ENCODE data around the gene MAP7D1.

Gene MAP7D1

GRCh38 chr1:36155408-36156328, at the start of gene MAP7D1:
Gene MAP7D1 (plus strand): TSS chr1:36156160. CDS start chr1:36156418, 258 bp downstream.
- peak; percentile 73 to 74 for DNase-seq (ENCODE audit: low read depth in 2 of 2)

GRCh38 chr1:36106269-36106668, 49.7 kb upstream of the MAP7D1 start:
- no peak for DNase-seq (ENCODE audit: low read depth in 2 of 2)

DNA sequence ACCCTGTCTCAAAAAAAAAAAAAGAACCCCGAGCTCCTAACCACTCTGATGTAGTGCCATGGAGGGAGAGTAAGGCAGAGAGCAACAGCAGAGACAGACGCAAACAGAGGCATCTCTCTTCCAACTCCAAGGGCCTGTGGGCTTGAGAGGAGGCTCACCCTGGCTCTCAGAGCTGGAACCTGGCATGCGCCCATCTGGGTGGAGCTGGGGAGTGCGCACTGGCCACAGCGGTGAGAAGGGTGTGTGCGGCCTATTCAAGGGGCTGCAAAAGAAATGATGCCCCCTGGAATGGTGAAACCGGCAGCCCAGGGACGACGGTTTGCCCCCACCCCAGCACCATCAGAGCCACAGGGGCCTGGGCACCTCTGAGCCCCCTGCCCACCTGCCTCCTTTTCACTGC, 48.6 kb upstream of the MAP7D1 start:
- DNase-seq (ENCODE audit: low read depth in 2 of 2): no peak

GRCh38 chr1:36108314-36108713, 47.6 kb upstream of the MAP7D1 start:
- peak; percentile 42 to 53 for DNase-seq (ENCODE audit: low read depth in 2 of 2)

DNA sequence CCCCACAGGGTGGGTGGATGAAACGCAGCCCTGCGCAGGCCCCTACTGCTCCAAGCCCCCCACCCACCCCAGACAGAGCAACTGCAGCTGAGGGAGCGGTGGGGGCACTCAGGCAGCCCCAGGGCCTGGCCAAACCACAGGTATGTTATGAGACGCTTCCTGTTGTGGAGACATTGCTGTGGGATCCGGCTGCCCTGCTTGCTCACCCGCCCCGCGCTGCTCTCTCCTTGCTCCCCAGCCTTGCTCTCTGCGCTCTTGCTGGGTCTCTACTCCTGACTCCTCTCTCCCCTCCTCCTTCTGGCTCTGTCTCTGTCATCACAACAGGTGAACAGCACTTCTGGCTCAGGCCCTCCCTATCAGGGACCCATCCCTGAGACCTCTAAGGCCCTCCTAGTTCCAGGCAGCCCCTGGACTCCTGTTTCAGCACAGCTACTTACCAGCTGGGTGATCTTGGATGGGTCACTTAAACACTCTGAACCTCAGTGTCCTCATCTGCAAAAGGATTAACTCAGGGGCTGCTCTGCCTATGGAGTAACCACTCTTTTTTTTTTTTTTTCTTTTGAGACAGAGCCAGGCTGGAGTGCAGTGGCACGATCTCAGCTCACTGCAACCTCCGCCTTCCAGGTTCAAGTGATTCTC, 46.8 kb upstream of the MAP7D1 start:
- peak; percentile 44 to 59 for DNase-seq (ENCODE audit: low read depth in 2 of 2)

DNA sequence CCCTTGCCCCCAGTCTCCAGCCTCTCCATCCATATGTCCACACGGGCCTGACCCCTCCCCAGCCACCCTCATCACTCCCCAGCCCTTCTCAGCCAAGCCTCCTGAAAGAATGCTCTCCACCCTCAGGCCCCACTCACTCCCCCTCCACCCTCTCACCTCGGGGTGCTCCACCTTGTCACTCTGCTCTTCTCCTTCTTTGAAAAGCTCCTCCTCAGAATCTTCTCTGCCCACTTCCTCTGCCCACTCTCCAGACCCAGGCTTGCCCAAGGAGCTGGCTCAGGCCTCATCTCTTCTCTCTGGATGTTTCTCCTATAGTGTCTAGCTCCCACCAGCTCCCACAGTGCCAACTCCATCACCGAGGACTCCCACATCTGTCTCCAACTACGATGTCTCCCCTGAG, 44.8 kb upstream of the MAP7D1 start:
- no peak for DNase-seq (ENCODE audit: low read depth in 2 of 2)

GRCh38 chr1:36112823-36113222, 43.1 kb upstream of the MAP7D1 start:
- DNase-seq (ENCODE audit: low read depth in 2 of 2): no peak

DNA sequence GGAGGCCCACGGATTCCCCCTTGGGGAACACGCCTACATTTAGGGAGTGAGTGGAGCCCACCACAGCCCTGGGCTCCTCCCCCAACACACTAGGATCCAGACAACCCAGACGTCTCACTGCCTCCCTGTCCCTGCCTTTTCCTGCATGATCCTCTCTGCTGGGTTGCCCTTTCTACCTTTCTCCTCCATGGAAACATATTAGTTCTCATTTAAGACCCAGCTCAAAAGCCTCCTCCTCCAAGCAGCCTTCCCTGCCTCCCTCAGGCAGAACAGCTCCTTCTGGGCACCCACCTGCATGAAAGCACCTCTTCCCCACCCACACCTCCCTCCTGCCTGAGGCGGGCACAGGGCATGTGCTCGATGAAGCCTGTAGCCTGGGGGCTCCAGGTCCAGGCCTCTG, 41.6 kb upstream of the MAP7D1 start:
- no peak for DNase-seq (ENCODE audit: low read depth in 2 of 2)

- DNase-seq (ENCODE audit: low read depth in 2 of 2): peak; percentile 42 to 51
Observed at GRCh38 chr1:36115200-36115669, 40.7 kb upstream of the MAP7D1 start.

DNA sequence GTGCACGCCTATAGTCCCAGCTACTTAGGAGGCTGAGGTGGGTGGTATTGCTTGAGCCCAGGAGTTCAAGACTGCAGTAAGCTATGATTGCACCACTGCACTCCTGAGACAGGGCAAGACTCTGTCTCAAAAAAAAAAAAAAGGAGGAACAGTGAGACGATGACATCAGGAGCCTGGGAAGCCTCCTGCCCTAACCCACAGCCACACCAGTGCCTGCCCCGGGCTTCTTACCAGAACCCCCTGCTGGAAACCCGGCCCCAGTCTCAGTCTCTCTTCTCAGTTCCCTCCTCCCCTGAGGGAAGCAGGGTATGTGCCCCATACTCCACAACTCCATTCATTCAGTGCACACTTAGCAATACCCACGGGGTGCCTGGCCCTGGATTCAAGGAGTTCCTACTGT, 40.0 kb upstream of the MAP7D1 start:
- DNase-seq (ENCODE audit: low read depth in 2 of 2): no peak

GRCh38 chr1:36116901-36117300, 39.1 kb upstream of the MAP7D1 start:
- DNase-seq (ENCODE audit: low read depth in 2 of 2): no peak

GRCh38 chr1:36118447-36119204, 37.3 kb upstream of the MAP7D1 start:
- DNase-seq (ENCODE audit: low read depth in 2 of 2): no peak

GRCh38 chr1:36119456-36119855, 36.5 kb upstream of the MAP7D1 start:
- no peak for DNase-seq (ENCODE audit: low read depth in 2 of 2)

GRCh38 chr1:36122062-36123030, 33.6 kb upstream of the MAP7D1 start:
- no peak for DNase-seq (ENCODE audit: low read depth in 2 of 2)

- no peak for DNase-seq (ENCODE audit: low read depth in 2 of 2)
Observed at GRCh38 chr1:36123356-36123755, 32.6 kb upstream of the MAP7D1 start.

DNA sequence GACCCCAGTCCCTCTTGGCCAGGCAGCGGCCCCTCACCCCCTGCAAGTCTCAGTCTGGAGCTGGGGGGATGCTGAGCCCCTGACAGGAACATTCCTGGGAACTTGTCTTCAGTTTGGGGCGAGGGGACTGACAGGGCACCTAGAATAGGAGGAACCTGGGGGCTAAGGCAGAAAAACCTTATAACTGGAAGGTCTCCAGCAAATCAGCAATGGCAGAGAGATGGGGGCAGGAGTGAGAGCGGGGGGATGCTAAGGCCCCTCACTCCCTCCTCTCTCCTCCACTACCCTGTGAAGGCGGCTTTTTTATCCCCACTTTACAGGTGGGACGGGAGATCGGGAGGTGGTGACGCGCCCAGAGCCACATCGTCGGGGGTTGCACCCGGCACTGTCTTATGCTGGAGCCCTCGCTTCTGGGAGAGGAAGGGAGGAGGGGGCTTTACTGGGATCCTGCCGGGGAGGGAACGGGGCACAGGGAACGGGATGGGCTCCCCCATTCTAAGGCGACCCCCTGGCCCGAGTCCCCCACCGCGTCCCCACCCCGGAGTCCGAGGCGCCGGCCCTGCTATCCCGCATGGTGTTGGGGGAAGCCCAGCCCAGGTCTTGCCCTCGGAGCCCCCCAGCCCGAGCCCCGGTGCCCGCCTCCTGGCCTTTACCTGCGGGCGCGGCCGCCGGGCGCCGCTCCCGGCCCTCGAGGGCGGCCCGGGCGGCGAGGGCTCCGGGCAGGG, 31.4 kb upstream of the MAP7D1 start:
- no peak for DNase-seq (ENCODE audit: low read depth in 2 of 2)

GRCh38 chr1:36125129-36125991, 30.6 kb upstream of the MAP7D1 start, which contains the start of gene COL8A2:
Gene COL8A2 (minus strand): TSS chr1:36125222. CDS start chr1:36100242, 24,980 bp downstream.
- no peak for DNase-seq (ENCODE audit: low read depth in 2 of 2)

- no peak for DNase-seq (ENCODE audit: low read depth in 2 of 2)
Observed at GRCh38 chr1:36126005-36126716, 29.8 kb upstream of the MAP7D1 start.
